Smooth muscle cell of the pulmonary artery (primary cell): ENCODE data around the gene TRIM75. TPM values are rescaled to one million over a fixed set of nuclear protein-coding genes. Genes with fewer than 3 reads are reported as not detected.

Source experiments
- total RNA-seq: library from RNA; depleted of rRNA; stranded (reverse); fragments of >200 nt; gene quantifications from 2 replicates; pipeline ENCODE4 v1.2.3, GENCODE V29; 2014

The TRIM75 gene
- not detected in 2 replicates for total RNA-seq

DNA sequence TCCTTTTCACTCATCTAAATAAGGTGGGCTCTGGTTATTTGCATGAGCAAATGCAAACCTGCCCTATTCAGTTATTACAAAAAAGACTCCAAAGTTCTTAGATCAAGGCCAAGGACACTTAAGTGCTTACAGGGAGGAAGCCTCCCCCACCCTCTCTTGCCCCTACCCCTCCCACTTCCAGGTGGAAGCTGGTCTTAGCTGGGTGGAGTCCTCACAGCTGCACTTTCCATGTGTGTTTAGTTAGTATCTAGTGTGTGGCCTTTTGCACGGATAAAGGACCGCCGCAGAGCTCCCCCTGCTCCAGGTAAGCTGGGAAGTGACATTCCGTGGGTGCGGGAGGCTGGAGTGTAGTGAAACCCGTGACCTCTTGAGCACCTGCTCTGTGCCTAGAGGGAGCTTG lies at the start of gene TRIM75:
Gene TRIM75, plus strand, starts transcription at position 222 of the 400 bp plus-strand sequence. CDS start 5,282 bp downstream, outside the sequence.

DNA sequence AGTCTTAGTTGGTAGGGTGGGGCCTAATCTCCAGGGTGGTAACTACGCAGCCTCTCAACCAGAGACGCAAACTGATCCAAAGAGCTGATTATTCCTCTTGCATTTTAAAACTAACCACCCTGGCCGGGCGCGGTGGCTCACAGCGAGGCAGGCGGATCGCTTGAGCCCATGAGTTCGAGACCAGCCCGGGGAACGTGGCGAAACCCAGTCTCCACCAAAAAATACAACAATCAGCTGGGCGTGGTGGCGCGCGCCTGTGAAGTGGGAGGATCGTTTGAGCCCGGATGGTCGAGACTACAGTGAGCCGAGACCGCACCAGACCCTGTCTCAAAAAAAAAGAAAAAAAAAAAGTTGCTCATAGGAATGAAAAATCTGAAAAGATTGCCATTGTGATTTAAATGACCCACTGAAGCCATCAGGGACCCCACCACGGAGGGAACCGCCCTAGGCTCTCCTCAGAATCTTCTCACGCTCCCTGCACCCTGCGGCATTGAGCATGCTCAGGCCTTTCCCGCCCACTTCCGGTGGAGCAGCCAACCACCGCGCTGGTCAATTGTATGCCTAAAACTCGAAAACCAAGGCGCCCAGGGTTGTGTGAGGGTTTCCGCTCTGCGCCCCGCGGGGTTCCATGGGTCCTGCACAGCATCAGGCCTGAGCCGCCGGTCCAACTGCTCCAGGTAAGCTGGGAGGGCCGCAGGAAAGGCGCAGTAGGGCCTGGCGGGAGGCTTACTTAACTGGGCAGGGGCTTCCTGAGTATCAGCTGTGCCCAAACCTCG lies 22.0 kb upstream of the TRIM75 start, which contains the start of gene TRIM60:
Gene TRIM60, plus strand, starts transcription at position 564 of the 776 bp plus-strand sequence. CDS start 8,074 bp downstream, outside the sequence.

Other genes starting within 250 kb of the TRIM75 start
- gene APELA, start 176.7 kb upstream of the TRIM75 start, total RNA-seq: not detected in 2 replicates
- gene TRIM61, start 76.2 kb upstream of the TRIM75 start, total RNA-seq: 0.99 and 3.0 TPM in 2 replicates
- not detected in 2 replicates for gene TRIM60, start 21.9 kb upstream of the TRIM75 start, total RNA-seq
- 8.1 and 8.3 TPM in 2 replicates for gene TMEM192, start 59.0 kb downstream of the TRIM75 start, total RNA-seq
- gene KLHL2, start 153.7 kb downstream of the TRIM75 start, total RNA-seq: 17.7 and 27.0 TPM in 2 replicates